ENCODE data around the gene SPATA25.
A peak's percentile ranks its signal among the peaks of the same experiment; 100 is the strongest.
"Not testable (repeated sequence)": the region's sequence is repeated elsewhere in the genome, so short reads cannot be mapped to it uniquely, and the experiment has no call there.

SPATA25 gene

DNA sequence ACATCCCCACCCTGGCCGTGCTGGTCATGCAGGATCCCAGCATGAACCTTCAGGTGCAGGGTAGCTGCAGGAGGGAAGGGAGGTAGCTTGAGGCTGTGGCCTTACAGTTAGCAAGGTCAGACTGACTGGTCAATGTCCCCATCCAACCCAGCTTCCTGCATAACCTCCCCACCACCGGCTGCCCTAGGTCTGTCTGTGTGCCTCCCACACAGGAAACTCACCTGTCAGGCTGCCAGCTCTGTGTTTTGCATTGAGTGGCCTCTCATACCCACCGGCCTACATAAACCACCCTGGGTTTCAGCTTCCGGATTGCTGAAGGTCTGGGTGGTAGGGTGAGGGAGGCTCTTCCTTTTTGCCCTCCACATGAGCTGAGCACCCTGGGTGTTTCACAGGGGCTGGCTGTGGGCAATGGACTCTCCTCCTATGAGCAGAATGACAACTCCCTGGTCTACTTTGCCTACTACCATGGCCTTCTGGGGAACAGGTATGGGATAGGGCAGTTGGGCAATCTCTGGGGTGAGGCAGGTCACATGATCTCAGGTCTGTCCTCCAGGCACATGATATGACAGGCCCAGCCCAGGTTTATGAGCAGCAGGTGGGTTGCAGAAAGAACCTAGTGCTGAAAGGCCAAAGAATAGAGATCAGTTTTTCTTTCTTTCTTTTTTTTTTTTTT, 5.5 kb upstream of the SPATA25 start:
- no peak for DNase-seq (ENCODE audit: low read depth)

DNA sequence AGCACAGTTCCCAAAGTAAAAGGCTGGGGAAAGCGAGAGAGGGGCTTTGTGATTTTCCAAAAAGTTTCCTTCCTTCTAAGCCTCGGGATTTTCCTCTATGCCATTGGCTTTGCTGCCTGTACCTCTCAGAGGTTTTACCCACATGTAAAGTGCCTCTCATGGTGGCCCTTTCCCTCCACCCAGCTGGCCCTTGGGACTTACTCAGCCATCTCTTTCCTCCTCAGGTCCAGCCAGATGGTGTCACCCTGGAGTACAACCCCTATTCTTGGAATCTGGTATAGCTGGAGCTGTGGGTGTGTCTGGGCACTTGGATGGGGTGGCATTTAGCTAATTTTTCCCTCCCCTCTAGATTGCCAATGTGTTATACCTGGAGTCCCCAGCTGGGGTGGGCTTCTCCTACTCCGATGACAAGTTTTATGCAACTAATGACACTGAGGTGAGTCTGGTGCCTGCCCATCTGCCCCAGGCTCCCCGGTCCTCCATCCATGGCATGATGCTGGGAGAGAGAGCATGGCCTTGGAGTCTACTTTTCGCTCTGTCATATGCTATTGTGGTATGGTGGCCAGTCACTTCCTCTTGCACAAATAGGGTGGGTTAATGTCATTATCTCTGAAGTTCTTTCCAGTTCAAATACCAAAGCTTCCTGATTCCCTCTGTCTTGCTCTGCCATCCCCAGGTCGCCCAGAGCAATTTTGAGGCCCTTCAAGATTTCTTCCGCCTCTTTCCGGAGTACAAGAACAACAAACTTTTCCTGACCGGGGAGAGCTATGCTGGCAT, 4.8 kb upstream of the SPATA25 start:
- DNase-seq (ENCODE audit: low read depth), result no peak

DNA sequence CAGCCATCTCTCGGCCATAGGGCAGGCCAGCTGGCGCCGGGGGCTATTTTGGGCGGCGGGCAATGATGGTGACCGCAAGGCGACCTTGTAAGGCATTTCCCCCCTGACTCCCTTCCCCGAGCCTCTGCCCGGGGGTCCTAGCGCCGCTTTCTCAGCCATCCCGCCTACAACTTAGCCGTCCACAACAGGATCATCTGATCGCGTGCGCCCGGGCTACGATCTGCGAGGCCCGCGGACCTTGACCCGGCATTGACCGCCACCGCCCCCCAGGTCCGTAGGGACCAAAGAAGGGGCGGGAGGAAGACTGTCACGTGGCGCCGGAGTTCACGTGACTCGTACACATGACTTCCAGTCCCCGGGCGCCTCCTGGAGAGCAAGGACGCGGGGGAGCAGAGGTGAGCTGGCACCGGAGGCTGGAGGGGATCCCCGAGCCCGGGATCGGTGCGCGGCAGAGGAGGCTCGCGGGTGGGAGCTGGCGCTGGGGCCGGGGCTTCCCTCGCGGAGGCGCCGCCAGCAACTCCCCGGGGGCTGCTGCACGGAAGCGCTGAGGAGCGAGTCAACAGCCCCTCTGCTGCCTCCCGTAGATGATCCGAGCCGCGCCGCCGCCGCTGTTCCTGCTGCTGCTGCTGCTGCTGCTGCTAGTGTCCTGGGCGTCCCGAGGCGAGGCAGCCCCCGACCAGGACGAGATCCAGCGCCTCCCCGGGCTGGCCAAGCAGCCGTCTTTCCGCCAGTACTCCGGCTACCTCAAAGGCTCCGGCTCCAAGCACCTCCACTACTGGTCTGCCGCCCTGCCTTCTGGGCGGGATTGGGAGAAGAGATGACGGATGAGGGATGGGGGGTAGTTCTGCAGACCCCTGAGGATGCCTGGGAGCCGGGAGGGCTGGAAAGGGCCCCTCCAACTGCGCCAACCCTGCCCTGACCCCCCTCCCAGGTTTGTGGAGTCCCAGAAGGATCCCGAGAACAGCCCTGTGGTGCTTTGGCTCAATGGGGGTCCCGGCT, 3.9 kb upstream of the SPATA25 start, which contains the start of the genes CTSA and NEURL2:
Gene CTSA, plus strand, starts transcription at position 351 of the 999 bp plus-strand sequence. Its CDS starts 234 bp downstream, at position 585.
Gene NEURL2, minus strand, starts transcription at position 224 of the 999 bp plus-strand sequence. Its CDS starts 217 bp downstream, at position 7.
- peak; percentile 89 for DNase-seq (ENCODE audit: low read depth)

DNA sequence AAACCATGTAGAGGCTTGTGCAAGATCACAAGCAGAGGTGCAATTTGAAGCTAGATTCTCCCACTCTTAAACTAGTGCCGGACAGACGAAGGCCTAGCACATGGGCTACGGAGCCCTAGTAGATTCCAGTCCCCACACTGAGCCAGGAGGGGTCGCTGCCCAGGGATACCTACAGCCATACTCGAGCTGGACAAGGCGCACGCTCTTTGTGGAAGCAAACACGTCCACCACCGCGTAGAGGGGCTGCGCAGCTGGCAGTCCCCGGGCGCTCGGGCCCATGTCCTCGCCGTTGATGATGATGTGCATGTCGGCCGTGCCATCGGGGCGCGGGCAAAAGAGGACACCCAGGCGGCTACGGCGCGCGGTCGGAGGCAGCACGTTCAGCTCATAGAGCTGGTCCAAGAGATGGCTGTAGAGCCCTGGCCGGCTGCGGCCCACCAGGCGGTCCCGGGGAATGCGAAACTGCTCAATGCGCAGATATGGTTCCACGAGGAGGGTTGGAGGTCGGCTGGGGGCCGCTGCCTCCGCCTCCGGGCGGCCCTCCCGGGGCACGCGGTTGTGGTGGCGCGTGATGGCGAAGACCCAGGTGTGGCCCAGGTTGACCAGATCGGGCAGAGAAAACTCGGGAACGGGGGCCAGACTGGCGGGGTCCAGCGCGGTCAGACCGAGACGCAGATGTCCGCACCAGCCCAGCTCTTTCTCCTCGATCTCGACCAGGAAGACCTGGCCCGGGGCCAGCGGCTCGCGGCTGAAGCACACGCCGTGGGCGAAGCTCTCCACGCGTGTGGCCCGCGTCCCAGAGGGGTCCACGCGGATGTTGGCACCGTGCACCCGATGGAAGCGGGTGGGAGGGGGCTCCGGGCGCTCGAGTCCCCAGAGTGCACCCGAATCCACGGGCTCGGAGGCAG, 2.9 kb upstream of the SPATA25 start:
- peak; percentile 79 for DNase-seq (ENCODE audit: low read depth)

DNA sequence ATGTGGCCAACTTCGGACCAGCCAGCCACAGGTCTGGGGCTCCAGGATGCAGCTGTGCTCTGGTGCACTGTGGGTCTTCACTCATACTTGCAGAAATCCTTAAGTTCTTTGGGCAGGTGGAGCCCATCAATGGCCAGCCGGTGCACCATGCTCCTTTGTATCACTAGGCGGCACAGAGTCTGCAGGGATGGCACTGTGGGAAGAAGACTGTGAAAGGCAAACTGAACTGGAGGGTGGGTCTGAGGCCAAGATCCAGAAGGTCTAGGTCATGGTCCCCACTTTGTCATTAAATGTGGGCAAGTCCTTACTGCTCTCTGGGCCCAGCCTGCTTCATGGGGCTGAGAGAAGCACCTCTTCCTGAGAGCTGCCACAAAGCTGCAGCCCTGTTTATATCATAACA, 1.3 kb upstream of the SPATA25 start:
- DNase-seq (ENCODE audit: low read depth), result no peak

DNA sequence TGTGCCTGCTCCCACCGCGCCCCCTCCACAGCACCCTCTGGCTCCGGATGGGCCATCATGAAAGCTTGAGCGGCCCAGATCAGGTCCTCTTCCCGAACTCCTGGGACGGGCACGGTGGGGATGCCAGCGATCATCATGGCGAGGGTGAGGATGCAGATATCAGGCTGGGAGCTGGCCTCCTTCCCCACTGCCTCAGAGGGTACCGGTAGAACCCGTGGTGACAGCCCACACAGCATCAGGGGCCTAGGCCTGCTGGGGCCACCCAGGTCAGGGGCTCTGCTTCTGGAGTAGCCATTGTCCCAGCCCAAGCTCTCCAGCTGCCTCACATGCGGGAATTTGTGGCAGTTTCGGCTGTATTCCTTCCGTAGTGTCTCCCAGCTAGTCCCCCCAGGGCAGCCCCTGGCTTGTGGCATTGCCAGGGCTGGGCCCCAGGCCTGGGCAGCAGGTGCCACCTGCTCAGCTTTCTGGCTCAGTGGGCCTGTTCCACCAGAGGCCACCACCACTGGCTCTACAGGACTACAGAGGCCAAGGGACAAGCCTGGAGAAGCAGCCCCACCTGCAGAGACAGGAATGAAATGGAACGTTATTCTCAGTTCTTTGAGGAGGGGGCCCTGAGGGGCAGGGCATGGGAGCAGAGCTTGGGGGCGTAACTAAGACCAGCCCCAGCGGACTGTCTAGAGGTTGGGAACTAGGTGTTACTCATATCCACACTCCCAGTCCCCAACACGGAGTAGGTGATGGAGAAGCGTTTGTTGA, 654 bp downstream of the SPATA25 start:
- no peak for DNase-seq (ENCODE audit: low read depth)

DNA sequence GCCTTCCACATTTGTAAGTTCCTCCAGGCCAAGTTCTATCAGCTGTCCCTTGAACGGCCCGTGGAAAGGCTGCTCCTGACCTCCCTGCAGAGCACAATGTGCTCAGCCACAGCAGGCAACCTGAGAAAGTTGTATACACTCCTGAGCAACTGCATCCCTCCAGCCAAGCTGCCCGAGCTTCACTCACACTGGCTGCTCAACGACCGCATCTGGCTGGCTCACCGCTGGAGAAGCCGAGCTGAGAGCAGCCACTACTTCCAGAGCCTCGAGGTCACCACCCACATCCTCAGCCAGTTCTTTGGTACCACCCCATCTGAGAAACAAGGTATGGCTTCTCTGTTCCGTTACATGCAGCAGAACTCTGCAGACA, 4.3 kb downstream of the SPATA25 start:
- DNase-seq (ENCODE audit: low read depth), result no peak

DNA sequence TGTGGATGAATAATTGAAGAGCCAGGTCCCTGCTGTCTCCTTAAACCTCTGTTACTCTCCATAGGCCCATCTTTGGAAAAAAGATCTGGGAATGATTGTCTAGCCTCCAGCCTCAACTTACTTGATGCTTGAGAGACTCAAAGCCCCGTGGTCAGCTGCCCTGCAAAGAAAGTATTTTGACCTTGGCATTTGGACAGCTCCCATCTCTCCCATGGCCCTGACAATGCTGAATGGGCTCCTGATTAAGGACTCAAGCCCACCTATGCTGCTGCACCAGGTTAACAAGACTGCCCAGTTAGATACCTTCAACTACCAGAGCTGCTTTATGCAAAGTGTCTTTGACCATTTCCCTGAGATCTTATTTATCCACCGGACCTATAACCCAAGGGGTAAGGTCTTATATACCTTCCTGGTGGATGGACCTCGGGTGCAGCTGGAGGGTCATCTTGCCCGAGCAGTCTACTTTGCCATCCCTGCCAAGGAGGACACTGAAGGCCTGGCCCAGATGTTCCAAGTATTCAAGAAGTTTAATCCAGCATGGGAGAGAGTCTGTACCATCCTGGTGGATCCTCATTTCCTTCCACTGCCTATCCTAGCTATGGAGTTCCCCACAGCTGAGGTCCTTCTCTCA, 4.8 kb downstream of the SPATA25 start:
- DNase-seq (ENCODE audit: low read depth), result no peak

DNA sequence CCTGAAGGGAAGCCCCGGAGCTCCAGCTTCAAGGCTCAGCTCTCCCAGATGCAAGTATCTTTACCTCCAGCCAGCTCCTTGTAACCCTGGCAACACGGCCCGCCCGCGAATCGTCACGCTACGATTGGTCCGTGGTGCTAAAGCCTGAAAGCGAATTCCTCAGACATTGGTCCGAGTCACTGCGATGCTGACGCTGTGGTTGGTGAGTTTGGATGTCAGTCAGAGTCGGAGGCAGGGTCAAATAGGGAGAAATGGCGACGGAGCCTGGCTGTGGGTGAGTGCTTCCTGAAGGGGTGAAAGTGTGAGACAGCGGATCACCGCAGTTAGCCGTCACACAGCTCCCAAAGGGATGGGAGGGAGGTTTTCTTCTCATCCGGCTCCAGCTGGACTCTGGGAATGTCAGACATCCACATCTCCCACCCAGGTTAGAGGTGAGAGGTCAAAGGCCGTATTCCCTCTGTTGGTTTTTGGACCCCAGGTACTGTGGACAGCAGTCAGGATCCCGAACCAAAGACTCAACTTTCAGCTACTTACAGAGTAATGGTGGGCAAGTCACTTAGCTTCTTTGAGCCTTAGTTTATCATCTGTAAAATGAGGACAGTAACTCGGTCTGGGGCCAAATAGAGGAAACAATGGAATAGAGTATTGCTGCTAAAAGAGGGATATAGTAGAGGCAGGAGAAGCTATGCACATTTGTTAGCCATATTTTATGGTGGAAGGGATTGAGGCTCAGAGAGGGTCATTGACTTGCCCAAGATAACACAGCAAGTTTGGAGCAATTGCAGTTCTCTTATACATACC, 6.2 kb downstream of the SPATA25 start, which contains the start of gene ZSWIM1:
Gene ZSWIM1, plus strand, starts transcription at position 240 of the 801 bp plus-strand sequence. CDS start 1,366 bp downstream, outside the sequence.
- peak; percentile 98 for DNase-seq (ENCODE audit: low read depth)

DNA sequence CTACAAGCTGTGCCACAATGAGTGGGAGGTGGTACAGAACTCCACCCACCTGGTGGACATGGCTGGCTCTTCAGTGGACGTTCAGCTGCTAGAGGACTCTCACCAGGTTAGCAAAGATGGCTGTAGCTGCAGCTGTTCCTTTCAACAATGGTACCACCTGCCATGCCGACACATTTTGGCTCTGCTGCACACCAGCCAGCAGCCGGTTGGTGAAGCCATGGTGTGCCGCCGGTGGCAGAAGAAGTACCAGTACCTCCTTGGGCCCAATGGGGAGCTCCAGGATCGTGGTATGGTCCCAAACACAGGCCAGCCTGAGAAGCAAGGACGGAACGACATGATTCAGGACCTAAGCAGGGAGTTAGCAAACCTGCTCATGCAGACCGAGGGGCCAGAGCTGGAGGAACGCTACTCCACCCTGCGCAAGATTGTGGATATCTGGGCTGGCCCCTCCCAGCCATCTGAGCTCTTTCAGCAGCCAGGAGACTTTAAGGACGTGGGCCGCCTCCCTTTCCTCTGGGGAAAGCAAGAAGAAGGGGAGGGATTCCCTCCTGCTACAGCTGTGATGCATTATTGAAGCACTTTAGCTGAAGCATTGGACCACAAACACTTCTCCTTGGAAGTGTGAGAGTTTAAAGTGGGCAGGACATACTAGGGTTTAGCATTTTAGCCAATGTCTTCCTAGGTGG, 9.2 kb downstream of the SPATA25 start:
- no peak for DNase-seq (ENCODE audit: low read depth)

DNA sequence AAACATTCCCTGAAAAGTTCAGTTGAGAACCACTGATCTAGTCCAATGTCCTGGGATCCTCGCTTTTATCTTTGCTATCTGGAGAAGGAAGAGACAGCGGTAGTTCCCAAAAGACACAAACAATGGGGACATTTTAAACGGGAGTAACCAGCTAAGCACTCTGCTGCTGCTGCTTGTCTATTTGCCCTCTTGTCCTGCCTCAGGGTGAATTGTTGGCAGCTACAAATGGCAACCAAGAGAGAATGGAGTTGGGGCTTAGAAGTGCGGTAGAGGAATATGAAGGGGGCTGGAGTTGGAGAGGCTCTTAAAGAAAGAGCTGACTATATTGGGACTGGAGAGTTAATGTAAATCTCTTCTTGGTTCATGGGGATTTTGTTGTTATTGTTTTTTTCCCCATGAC, 12.8 kb downstream of the SPATA25 start:
- DNase-seq (ENCODE audit: low read depth), result no peak

DNA sequence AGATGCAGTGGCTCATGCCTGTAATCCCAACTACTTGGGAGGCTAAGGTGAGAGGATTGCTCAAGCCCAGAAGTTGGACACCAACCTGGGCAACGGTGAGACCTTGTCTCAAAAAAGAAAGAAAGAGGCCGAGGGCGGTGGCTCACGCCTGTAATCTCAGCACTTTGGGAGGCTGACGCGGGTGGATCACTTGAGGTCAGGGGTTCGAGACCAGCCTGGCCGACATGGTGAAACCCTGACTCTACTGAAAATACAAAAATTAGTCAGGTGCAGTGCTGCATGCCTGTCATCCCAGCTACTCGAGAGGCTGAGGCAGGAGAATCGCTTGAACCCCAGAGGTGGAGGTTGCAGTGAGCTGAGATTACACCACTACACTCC, 13.3 kb downstream of the SPATA25 start:
- not testable (repeated sequence) for DNase-seq (ENCODE audit: low read depth)

DNA sequence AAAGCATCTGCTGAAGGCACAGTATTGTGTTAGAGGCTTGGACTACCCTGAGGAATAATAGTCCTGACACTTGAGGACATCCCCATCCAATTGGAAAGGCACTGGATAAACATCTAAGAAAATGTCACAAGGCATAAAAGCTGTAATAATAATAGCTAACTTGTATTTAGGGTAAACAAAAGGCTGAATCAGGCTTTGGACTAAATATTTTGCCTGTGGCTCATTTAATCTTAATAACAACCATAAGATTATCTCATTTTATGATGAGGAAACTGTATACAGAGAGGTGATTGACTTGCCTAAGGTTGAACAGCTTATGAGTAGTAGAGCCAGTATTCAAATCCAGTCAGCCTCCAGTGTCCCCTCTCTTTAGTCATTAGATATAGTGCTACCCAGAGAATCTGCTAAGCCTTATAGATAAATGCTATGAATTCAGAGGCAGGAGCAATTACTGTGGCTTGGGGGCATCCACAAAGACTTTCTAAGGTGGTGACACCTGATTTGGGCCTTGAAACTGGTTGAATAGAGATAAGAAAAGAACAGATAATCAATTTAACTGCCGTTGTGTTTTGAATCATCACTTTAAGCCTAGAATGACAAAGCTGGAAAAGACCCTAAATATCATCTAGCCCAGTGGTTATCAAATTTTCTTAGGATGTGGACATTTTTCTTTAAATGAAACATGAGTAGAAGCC, 13.9 kb downstream of the SPATA25 start:
- DNase-seq (ENCODE audit: low read depth), result peak; percentile 21

DNA sequence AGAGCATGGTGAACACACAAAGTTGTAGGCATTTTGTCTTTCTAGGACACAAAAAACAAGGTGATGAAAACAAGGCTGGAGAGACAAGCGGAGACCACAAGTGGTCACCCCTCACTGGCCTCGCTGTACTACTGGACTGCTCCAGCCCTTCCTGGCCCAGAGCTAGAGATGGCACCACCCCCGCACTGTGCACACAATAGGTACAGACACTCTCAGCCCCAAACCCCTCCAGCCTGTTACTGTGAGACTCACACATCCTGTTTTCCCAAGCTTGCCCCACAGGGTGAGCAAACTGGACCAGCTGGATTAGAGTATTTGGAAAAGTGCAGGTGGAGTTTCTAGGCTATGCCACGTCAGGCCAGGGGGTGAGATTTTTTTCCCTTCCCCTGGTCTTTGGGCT, 14.8 kb downstream of the SPATA25 start:
- no peak for DNase-seq (ENCODE audit: low read depth)

DNA sequence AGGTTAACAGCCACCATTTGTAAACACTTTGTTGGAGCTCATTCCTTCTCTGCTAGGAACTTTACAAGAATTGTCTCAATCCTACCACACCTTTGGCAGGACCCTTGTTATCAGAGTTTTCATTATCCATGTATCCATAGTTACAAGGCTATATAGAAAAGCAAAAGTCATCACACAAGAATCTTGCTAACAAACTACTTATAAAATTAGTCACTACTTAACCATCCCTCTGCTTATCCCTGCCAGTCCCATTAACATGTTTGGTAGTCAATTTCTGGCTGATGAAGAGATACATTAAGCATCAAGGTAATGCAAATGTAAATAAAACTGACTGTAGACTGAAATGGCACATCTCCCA, 19.6 kb downstream of the SPATA25 start:
- peak; percentile 78 for DNase-seq (ENCODE audit: low read depth)

DNA sequence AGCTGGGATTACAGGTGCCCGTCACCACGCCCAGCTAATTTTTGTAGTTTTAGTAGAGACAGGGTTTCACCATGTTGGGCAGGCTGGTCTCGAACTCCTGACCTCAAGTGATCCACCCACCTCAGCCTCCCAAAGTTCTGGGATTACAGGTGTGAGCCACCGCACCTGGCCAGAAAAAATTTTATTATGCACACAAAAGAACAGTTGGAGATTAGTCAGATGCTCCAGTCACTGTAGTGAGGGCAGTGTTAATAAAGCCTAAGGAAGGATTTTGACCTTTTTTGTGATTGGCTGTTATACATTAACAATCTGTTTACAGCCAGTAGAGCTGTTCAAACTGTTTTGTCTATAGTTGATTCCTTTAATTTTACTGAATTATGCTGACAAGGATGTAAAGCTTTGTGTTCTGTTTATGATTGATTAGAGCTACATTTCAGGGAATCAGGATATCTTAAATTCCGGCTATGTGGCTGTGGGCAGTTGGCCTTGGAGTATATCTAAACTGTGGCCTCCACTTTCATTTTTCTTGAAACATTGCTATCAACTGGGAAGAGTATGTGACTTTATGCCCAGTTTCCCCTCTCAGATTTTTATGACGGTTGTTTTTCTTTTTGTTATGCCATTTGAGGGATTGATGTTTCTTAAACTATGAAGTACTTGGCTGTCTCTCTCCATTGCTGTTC, 20.1 kb downstream of the SPATA25 start:
- peak; percentile 73 for DNase-seq (ENCODE audit: low read depth)

DNA sequence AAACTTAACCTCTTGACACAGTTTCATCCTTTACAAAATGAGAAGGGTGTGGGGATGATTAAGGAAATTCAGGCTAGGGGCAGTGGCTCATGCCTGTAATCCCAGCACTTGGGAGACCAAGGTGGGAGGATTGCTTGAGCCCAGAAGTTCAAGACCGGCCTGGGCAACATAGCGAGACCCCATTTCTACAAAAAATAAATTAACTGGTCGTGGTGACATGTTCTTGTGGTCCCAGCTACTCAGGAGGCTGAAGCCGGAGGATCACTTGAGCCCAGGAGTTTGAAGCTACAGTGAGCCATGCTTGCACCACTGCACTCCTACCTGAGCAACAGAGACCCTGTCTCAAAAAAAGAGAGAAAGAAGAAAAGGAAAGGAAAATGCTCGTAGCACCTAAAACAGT, 21.0 kb downstream of the SPATA25 start:
- DNase-seq (ENCODE audit: low read depth), result no peak

Measured in amniotic epithelial cell (primary cell).